Measurements from ENCODE around the gene FOXK2. TPM values are rescaled to one million over a fixed set of nuclear protein-coding genes. Genes with fewer than 3 reads are reported as not detected.
"Not testable (repeated sequence)": the region's sequence is repeated elsewhere in the genome, so short reads cannot be mapped to it uniquely, and the experiment has no call there.

The FOXK2 gene
- total RNA-seq, 4 donors from 2014 or later = 35.8 to 61.0 (median 38.4) TPM

- no peak for DNase-seq (ENCODE audit: low spot score)
- no peak for ATAC-seq (ENCODE audit: low FRiP score)
- no peak for TF ChIP-seq CTCF (IDR thresholded peaks at IDR 0.05)
Observed at GRCh38 chr17:82503094-82503727, 16.3 kb upstream of the FOXK2 start.

GRCh38 chr17:82503728-82504308 lies 15.7 kb upstream of the FOXK2 start:
- DNase-seq (ENCODE audit: low spot score) (no peak), ATAC-seq (ENCODE audit: low FRiP score) (no peak)
- TF ChIP-seq CTCF (IDR thresholded peaks at IDR 0.05) = no peak

GRCh38 chr17:82505296-82505695 lies 14.2 kb upstream of the FOXK2 start:
- TF ChIP-seq CTCF (IDR thresholded peaks at IDR 0.05) = no peak
- ATAC-seq (ENCODE audit: low FRiP score) (no peak), DNase-seq (ENCODE audit: low spot score) (no peak)

- not testable (repeated sequence) for DNase-seq (ENCODE audit: low spot score)
Observed at GRCh38 chr17:82506402-82506801, 13.1 kb upstream of the FOXK2 start.

GRCh38 chr17:82507631-82508175 lies 11.8 kb upstream of the FOXK2 start:
- ATAC-seq (ENCODE audit: low FRiP score) (no peak), DNase-seq (ENCODE audit: low spot score) (no peak)
- TF ChIP-seq CTCF (IDR thresholded peaks at IDR 0.05) = no peak

More at GRCh38 chr17:82506402-82506801, 13.1 kb upstream of the FOXK2 start:
- not testable (repeated sequence) for ATAC-seq (ENCODE audit: low FRiP score)

GRCh38 chr17:82511642-82512041 lies 7.9 kb upstream of the FOXK2 start:
- not testable (repeated sequence) for ATAC-seq (ENCODE audit: low FRiP score); DNase-seq (ENCODE audit: low spot score)

- not testable (repeated sequence) for ATAC-seq (ENCODE audit: low FRiP score)
Observed at GRCh38 chr17:82513864-82514263, 5.7 kb upstream of the FOXK2 start.

GRCh38 chr17:82517230-82517865 lies 2.2 kb upstream of the FOXK2 start:
- ATAC-seq (ENCODE audit: low FRiP score) = no peak
- TF ChIP-seq CTCF (IDR thresholded peaks at IDR 0.05) = no peak
- DNase-seq (ENCODE audit: low spot score) = no peak

More at GRCh38 chr17:82513864-82514263, 5.7 kb upstream of the FOXK2 start:
- DNase-seq (ENCODE audit: low spot score) = not testable (repeated sequence)
